Measurements from ENCODE around the gene ITGA2.

DNA sequence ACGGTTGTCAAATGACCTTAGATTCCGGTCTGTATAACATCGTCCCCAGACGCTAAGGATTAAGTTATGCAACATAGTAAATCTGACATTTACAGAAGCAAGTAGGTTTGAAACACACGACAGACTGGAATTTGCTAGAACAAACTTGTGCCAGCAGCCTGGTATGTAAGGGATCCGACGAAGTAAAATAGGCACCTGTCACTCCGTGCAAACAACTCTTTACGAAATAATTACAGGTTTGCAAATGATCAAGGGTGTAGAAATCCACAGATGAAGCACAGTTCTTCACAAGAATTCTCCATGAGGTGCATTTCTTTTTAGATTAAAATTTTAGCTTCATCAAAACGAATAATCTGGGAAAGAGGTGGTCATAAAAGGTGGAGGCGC, 119.9 kb downstream of the ITGA2 start:
- TF ChIP-seq, protein P1, sequence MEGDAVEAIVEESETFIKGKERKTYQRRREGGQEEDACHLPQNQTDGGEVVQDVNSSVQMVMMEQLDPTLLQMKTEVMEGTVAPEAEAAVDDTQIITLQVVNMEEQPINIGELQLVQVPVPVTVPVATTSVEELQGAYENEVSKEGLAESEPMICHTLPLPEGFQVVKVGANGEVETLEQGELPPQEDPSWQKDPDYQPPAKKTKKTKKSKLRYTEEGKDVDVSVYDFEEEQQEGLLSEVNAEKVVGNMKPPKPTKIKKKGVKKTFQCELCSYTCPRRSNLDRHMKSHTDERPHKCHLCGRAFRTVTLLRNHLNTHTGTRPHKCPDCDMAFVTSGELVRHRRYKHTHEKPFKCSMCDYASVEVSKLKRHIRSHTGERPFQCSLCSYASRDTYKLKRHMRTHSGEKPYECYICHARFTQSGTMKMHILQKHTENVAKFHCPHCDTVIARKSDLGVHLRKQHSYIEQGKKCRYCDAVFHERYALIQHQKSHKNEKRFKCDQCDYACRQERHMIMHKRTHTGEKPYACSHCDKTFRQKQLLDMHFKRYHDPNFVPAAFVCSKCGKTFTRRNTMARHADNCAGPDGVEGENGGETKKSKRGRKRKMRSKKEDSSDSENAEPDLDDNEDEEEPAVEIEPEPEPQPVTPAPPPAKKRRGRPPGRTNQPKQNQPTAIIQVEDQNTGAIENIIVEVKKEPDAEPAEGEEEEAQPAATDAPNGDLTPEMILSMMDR (IDR thresholded peaks at IDR 0.05), result no peak
- TF ChIP-seq POLR2A (IDR thresholded peaks at IDR 0.05), result no peak

All from Peyer's patch (tissue), 4 donors.